ENCODE data around the gene SULF2.

- TF ChIP-seq CTCF (IDR thresholded peaks at IDR 0.05), result no peak
- no peak for TF ChIP-seq POLR2A (IDR thresholded peaks at IDR 0.05)
These were observed 45.0 kb downstream of the SULF2 start for GRCh38 chr20:47740121-47740861.
